Activated CD4-positive, CD25-positive, alpha-beta regulatory T cell treated with anti-CD3 and anti-CD28 coated beads, Interleukin-2, amount 50 U/mL, for 24 hours (primary cell): ENCODE data around the gene ZNF396.
A peak's percentile ranks its signal among the peaks of the same experiment; 100 is the strongest.

Experiments
- ATAC-seq, 2 donors: fragments of 150-1000 bp; cut with Tn5 transposase; one replicate each; pipeline ENCODE4 v1.10.0; 2021; ENCODE audit warnings: mild to moderate bottlenecking in 1 of 2, moderate library complexity in 1 of 2

Gene ZNF396

DNA sequence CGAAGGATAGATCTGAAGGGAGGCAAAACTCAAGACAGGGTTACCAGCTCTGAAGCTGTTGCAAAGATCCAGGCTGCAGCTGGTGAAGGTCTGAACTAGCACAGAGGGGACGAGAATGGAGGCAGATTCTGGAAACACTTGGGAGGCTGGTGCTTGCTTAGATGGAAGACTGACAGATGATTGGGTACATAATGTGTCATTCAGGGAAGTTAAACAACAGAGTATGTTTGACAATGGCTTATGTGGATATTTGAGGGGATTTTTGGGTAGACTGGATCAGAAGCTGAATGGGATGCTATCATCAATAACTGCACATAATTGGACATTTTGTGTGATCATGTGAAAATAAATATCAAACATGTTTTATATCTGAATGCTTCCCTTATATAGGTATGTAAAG lies 2.3 kb upstream of the ZNF396 start:
- no peak for ATAC-seq

GRCh38 chr18:35378574-35378896 lies 1.4 kb upstream of the ZNF396 start:
- no peak for ATAC-seq

DNA sequence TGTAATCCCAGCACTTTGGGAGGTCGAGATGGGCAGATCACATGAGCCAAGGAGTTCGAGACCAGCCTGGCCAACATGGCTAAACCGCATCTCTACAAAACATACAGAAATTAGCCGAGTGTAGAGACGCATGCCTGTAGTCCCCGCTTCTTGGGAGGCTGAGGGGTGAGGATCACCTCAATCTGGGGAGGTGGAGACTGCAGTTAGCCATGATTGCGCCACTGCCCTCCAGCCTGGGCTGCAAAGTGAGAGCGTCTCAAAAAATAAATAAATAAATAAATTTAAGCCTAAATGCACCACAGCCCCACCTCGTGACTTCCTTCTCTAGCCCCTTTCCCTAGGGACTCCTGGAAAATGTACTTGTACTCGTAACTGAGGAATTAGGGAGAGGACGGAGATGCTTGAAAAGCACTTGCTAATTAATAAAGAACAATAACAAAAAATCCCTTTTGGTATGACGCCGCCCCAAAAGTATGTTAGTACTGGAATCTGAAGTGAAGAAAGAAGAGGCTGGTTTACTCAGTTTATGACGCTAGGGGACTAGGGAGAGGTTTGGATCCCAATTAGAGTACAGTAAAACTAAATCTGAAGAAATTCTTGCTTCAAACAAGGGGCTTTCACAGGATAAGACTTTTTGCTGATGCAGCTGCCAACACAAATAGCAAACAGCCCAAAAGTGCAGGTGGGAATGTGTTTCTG lies 887 bp upstream of the ZNF396 start:
- ATAC-seq = no peak

- peak; percentile 57 to 58 for ATAC-seq
Observed at GRCh38 chr18:35376393-35376741, 770 bp downstream of the ZNF396 start.

- ATAC-seq = no peak
Observed at GRCh38 chr18:35374708-35375107, 2.4 kb downstream of the ZNF396 start.

DNA sequence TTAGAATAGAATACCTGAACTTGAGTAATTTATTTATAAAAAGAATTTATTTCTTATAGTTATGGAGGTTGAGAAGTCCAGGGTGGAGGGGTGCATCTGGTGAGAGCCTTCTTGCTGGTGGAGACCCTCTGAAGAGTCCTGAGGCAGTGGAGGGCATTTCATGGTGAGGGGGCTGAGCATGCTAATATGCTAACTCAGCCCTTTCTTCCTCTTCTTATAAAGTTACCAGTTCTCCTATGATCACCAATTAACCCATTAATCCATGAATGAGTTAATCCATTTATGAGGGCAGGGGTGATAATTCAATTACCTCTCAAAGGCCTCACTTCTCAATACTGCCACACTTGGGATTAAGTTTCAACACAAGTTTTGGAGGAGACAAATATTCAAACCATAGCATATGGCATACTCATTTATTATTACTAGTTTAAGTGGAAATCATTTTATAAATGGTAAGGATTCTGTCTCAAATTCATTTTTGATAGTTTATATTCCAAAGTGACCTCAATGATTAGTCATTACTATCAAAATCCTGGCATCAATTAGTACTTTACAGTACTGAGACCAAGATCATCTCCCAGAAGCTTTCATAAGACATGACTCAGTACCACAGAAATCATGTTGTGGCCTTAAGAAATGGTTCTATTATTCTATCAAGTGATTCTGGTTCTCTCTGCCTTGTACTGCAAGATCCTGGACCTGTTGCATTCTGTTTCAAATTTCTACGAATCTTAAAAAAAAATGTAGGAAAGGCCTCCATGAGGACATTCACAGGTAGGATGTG lies 5.5 kb downstream of the ZNF396 start:
- ATAC-seq = peak in 1 of 2 donors; percentile 46

GRCh38 chr18:35369126-35369525 lies 8.0 kb downstream of the ZNF396 start:
- ATAC-seq = no peak

GRCh38 chr18:35368595-35368994 lies 8.5 kb downstream of the ZNF396 start:
- ATAC-seq = no peak

DNA sequence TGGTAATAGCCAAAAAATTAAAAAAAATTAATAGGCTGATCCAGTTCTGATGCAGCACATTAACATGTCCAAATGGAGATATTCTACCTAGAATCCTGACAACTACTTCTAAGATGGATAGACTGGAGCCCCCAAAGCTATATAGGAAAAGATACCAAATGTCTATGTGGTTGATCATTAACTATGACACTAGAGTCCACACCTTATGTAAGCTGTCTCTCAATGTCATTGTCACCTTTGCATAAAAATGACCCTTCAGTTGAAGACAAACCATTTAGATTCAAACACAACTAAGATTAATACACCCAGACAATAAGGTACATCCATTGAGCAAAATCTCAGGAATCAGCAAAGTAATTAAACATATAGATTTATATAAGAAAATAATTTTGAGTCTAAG lies 14.6 kb downstream of the ZNF396 start:
- no peak for ATAC-seq

- ATAC-seq = no peak
Observed at GRCh38 chr18:35361570-35362321, 15.4 kb downstream of the ZNF396 start.

DNA sequence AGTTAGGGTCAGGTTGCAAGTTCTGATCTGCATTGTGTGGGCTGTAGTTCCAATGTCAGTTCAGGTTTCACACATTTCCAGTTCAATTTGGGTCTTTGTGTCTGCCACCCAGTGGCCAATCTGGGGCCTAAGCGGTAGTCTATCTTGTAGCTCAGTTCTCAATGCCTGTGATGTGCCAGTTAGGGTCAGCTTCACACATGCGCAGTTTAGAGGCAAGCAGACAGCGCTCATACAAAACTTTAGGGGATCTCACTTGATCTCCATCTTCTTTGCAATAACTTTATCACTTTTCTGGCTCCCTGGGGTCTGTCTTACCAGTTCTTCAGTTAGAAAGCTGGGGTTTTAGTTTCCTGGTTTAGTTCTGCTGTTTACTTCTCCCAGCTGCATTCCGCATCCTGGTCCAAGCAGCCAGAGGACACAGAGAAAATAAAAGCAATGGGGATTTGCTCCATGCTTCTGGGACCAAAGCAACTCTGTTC lies 22.0 kb downstream of the ZNF396 start:
- ATAC-seq = peak; percentile 88 to 94

- ATAC-seq = no peak
Observed at GRCh38 chr18:35352778-35353177, 24.4 kb downstream of the ZNF396 start.

GRCh38 chr18:35352283-35352682 lies 24.9 kb downstream of the ZNF396 start:
- no peak for ATAC-seq

DNA sequence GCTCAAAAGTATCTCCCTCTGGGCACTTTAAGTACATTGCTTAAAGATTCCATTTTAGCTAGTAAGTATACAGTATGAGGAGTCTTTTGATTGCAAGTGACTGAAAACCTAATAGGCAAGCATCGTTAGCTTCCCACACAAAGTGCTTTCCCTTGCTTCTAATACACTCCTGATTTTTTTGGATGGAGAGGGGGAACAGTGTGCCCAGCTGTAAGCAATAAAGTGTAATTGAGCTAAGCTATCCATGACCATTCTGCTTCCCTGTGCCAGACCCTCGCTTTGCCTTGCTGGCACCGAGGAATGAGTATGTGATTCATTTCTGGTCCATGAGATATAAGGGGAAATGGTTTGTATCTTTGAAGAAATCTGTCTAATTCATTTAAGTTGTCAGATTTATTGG lies 29.1 kb downstream of the ZNF396 start:
- no peak for ATAC-seq

- ATAC-seq = no peak
Observed at GRCh38 chr18:35345950-35346349, 31.2 kb downstream of the ZNF396 start.

GRCh38 chr18:35345460-35345921 lies 31.6 kb downstream of the ZNF396 start:
- no peak for ATAC-seq

- ATAC-seq = no peak
Observed at GRCh38 chr18:35344736-35345459, 32.2 kb downstream of the ZNF396 start.

DNA sequence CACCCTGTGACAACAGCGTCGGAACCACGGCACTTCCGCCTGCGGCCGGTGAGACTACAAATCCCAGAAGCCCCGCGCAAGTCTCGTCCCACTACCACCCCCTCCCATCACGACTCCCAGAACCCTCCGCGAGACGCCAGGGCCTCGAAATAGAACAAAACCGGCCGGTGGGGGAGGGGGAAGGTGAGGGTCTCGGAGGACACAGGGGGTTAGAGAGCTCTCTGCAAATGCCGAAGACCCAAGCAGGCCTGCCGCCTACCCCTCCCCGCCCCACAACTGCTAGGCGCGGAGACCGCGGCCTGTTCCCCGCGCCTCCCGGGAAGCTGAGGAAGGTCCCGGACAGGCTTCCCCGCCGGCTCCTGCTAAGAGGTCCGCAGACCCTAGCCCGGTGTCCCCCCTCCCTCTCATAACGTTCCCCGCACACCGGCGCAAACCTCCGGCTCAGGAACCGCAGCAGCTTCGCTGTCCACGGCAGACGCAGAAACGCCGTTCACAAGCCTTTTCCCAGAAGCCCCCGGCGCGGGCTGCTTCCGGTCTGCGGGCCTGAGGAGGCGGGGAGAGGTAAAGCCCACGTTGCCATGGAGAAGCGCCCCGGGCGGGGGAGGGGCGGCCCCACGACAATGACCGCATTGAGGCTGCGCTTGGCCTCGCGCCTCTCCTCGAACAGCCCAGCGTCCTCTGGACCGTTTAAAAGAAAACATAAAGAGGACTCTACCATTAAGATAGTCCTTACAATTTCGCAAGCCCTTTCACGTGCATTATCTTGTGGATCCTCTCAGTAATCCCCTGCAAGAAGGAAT lies 33.0 kb downstream of the ZNF396 start, which contains the start of gene ZNF24:
Gene ZNF24 (minus strand): TSS at position 485 of the 800 bp plus-strand sequence. CDS start 3,770 bp downstream, outside the sequence.
- ATAC-seq = peak; percentile 89 to 91

GRCh38 chr18:35343488-35343935 lies 33.6 kb downstream of the ZNF396 start:
- ATAC-seq = peak in 1 of 2 donors; percentile 1

GRCh38 chr18:35337286-35337685 lies 39.9 kb downstream of the ZNF396 start:
- ATAC-seq = no peak

- no peak for ATAC-seq
Observed at GRCh38 chr18:35335866-35336265, 41.3 kb downstream of the ZNF396 start.

- no peak for ATAC-seq
Observed at GRCh38 chr18:35334821-35335220, 42.3 kb downstream of the ZNF396 start.
